SK-N-SH (cell line): ENCODE results near the gene B3GNT3. TPM values are rescaled to one million over a fixed set of nuclear protein-coding genes. Genes with fewer than 3 reads are reported as not detected.

Source experiments
- CTCF ChIA-PET: fragments of 300-600, 350-600 bp; formaldehyde crosslinking; extraction: SDS; loops from one replicate; lab custom pipeline; 2021; lab: Yijun Ruan, JAX
- POLR2A ChIA-PET: fragments of 350-600 bp; sonication (Branson Sonifier 250); formaldehyde crosslinking; extraction: SDS; loops from one replicate; lab custom pipeline; 2020; ENCODE audit warnings: antibody characterized with exemption, inconsistent platforms; lab: Yijun Ruan, JAX
- DNase-seq: peaks from one replicate; pipeline ENCODE4 v3.0.0; 2012
- H2AFZ ChIP-seq: fragments of 200-600 bp; sonication (generic); 2 replicates; pipeline ENCODE4 v1.8.1; 2016; ENCODE audit warnings: antibody characterized with exemption, mild to moderate bottlenecking, low read depth
- H3F3A ChIP-seq: fragments of 200-600 bp; sonication (generic); replicated peaks from 2 replicates; pipeline ENCODE3; 2016; ENCODE audit warnings: antibody characterized with exemption, mild to moderate bottlenecking; ENCODE audit not compliant: insufficient read depth
- H3K27ac ChIP-seq, 2 experiments: fragments of 200-500 bp in 1 of 2; fragments of 200-600 bp in 1 of 2; sonication (Bioruptor generic) in 1 of 2; sonication (generic), shearing (Covaris generic) in 1 of 2; 2 replicates each; pipeline versions ENCODE4 v1.5.1 to v1.6.1; 2014 to 2016; ENCODE audit warnings: low read depth in 2 of 2, inconsistent platforms in 1 of 2, low read length in 1 of 2, mild to moderate bottlenecking in 1 of 2, mixed read lengths in 1 of 2
- H3K27me3 ChIP-seq: fragments of 200-600 bp; sonication (generic), shearing (Covaris generic); 2 replicates; pipeline ENCODE4 v1.6.1; 2016; ENCODE audit warnings: mixed run types; ENCODE audit not compliant: insufficient read depth
- H3K36me3 ChIP-seq, 2 experiments: fragments of 200-500 bp in 1 of 2; fragments of 200-600 bp in 1 of 2; sonication (Bioruptor generic) in 1 of 2; sonication (generic) in 1 of 2; replicated peaks in 1 of 2; 2 replicates each; pipeline versions ENCODE3 to v1.5.1; 2014 to 2016; ENCODE audit warnings: low read length in 1 of 2, mild to moderate bottlenecking in 1 of 2; ENCODE audit not compliant: insufficient read depth in 2 of 2, control insufficient read depth in 1 of 2
- H3K4me1 ChIP-seq, 2 experiments: fragments of 200-500 bp in 1 of 2; fragments of 200-600 bp in 1 of 2; sonication (Bioruptor generic) in 1 of 2; sonication (generic), shearing (Covaris generic) in 1 of 2; 2 replicates each; pipeline versions ENCODE4 v1.5.1 to v1.6.1; 2014 to 2016; ENCODE audit warnings: low read depth in 1 of 2, low read length in 1 of 2, mixed run types in 1 of 2; ENCODE audit not compliant: insufficient read depth in 2 of 2, control insufficient read depth in 1 of 2
- H3K4me2 ChIP-seq: fragments of 200-600 bp; sonication (generic), shearing (Covaris generic); 2 replicates; pipeline ENCODE4 v1.6.1; 2017; ENCODE audit warnings: mixed run types
- H3K4me3 ChIP-seq, 2 experiments: fragments of 200-500 bp in 1 of 2; fragments of 200-600 bp in 1 of 2; sonication (Bioruptor generic) in 1 of 2; sonication (generic), shearing (Covaris generic) in 1 of 2; 2 replicates each; pipeline versions ENCODE4 v1.5.1 to v1.8.1; 2014 to 2016; ENCODE audit warnings: low read depth in 2 of 2, inconsistent platforms in 1 of 2, low read length in 1 of 2, mild to moderate bottlenecking in 1 of 2, mixed read lengths in 1 of 2, moderate library complexity in 1 of 2
- H3K79me2 ChIP-seq: fragments of 200-600 bp; sonication (generic); 2 replicates; pipeline ENCODE4 v1.8.1; 2017; ENCODE audit warnings: mild to moderate bottlenecking; ENCODE audit not compliant: insufficient read depth
- H3K9ac ChIP-seq: fragments of 200-600 bp; sonication (generic); 2 replicates; pipeline ENCODE4 v1.6.1; 2017; ENCODE audit warnings: mixed run types
- H3K9me2 ChIP-seq: fragments of 200-600 bp; sonication (generic); 2 replicates; pipeline ENCODE4 v1.6.1; 2017; ENCODE audit warnings: mixed run types
- H3K9me3 ChIP-seq: fragments of 200-600 bp; sonication (generic); 2 replicates; pipeline ENCODE4 v1.6.1; 2017; ENCODE audit warnings: mixed run types, mild to moderate bottlenecking, moderate library complexity
- H4K20me1 ChIP-seq: fragments of 200-600 bp; sonication (generic); 2 replicates; pipeline ENCODE4 v1.6.1; 2017; ENCODE audit warnings: mild to moderate bottlenecking, mixed run types; ENCODE audit not compliant: insufficient read depth
- CHD2 ChIP-seq: fragments of 150-350 bp; IDR thresholded peaks from 2 replicates; pipeline ENCODE4 v1.6.1; 2018; ENCODE audit warnings: low read length; ENCODE audit not compliant: partially characterized antibody
- ELF1 ChIP-seq: IDR thresholded peaks from 2 replicates; pipeline ENCODE4 v1.4.0; 2012
- FOXJ3 ChIP-seq: sonication (generic); formaldehyde crosslinking; IDR thresholded peaks from 2 replicates; pipeline ENCODE4 v1.5.1; 2020; ENCODE audit warnings: mild to moderate bottlenecking, missing genetic modification reagents
- GABPA ChIP-seq: IDR thresholded peaks from 2 replicates; pipeline ENCODE4 v1.4.0; 2012; ENCODE audit warnings: low read depth, mild to moderate bottlenecking
- GATA2 ChIP-seq: sonication (generic); formaldehyde crosslinking; IDR thresholded peaks from 2 replicates; pipeline ENCODE4 v1.5.0; 2020; ENCODE audit warnings: mild to moderate bottlenecking, missing genetic modification reagents
- MEF2A ChIP-seq: IDR thresholded peaks from 2 replicates; pipeline ENCODE4 v1.4.0; 2012; ENCODE audit warnings: low read depth, borderline replicate concordance
- NFIC ChIP-seq: IDR thresholded peaks from 2 replicates; pipeline ENCODE4 v1.4.0; 2012; ENCODE audit warnings: borderline replicate concordance
- NRF1 ChIP-seq: IDR thresholded peaks from 2 replicates; pipeline ENCODE4 v1.6.1; 2012; ENCODE audit warnings: low read depth, mild to moderate bottlenecking, low read length
- RCOR1 ChIP-seq: fragments of 150-350 bp; IDR thresholded peaks from 2 replicates; pipeline ENCODE4 v1.6.1; 2017; ENCODE audit warnings: antibody characterized with exemption, low read length
- RFX5 ChIP-seq: IDR thresholded peaks from 2 replicates; pipeline ENCODE4 v1.6.1; 2012; ENCODE audit warnings: mild to moderate bottlenecking, improper control_type of control experiment, low read length
- RXRA ChIP-seq: IDR thresholded peaks from 2 replicates; pipeline ENCODE4 v1.4.0; 2012; ENCODE audit warnings: low read depth, mild to moderate bottlenecking, borderline replicate concordance
- SIN3A ChIP-seq: IDR thresholded peaks from 2 replicates; pipeline ENCODE4 v1.6.1; 2012; ENCODE audit warnings: low read depth, mild to moderate bottlenecking, low read length, moderate library complexity, borderline replicate concordance
- SMC3 ChIP-seq: IDR thresholded peaks from 2 replicates; pipeline ENCODE4 v1.6.1; 2012; ENCODE audit warnings: low read depth, low read length, improper control_type of control experiment
- TCF12 ChIP-seq: IDR thresholded peaks from 2 replicates; pipeline ENCODE4 v1.4.0; 2012
- YY1 ChIP-seq: IDR thresholded peaks from 2 replicates; pipeline ENCODE4 v1.4.0; 2012; ENCODE audit warnings: low read depth, mild to moderate bottlenecking
- WGBS: methylation state at CpG from one replicate; pipeline ENCODE4 v1.1.6; 2017; ENCODE audit warnings: low lambda C conversion rate; 5-methylcytosine and 5-hydroxymethylcytosine counted together
- polyA plus RNA-seq, 3 experiments: library from polyadenylated mRNA; depleted of rRNA; stranded (reverse); fragments of >200 nt; gene quantifications; 2 replicates each; pipeline ENCODE4 v1.2.3, GENCODE V29; 2012
- TF ChIP-seq, protein P1 (sequence below): IDR thresholded peaks from 2 replicates; pipeline ENCODE4 v1.4.0; 2012; ENCODE audit warnings: low read depth, borderline replicate concordance
- TF ChIP-seq, protein P2 (sequence below): fragments of 150-350 bp; IDR thresholded peaks from 2 replicates; pipeline ENCODE4 v1.6.1; 2017; ENCODE audit warnings: antibody characterized with exemption, low read length, low read depth, borderline replicate concordance
- TF ChIP-seq, protein P3 (sequence below): IDR thresholded peaks from 2 replicates; pipeline ENCODE4 v1.4.0; 2012; ENCODE audit warnings: low read depth, borderline replicate concordance
- TF ChIP-seq, protein P4 (sequence below): IDR thresholded peaks from 2 replicates; pipeline ENCODE4 v1.6.1; 2012; ENCODE audit warnings: mild to moderate bottlenecking, low read depth, low read length, moderate library complexity

The B3GNT3 gene
- polyA plus RNA-seq, 1 of the 3 experiments (the other 2 are of a cell fraction): not detected

DNA sequence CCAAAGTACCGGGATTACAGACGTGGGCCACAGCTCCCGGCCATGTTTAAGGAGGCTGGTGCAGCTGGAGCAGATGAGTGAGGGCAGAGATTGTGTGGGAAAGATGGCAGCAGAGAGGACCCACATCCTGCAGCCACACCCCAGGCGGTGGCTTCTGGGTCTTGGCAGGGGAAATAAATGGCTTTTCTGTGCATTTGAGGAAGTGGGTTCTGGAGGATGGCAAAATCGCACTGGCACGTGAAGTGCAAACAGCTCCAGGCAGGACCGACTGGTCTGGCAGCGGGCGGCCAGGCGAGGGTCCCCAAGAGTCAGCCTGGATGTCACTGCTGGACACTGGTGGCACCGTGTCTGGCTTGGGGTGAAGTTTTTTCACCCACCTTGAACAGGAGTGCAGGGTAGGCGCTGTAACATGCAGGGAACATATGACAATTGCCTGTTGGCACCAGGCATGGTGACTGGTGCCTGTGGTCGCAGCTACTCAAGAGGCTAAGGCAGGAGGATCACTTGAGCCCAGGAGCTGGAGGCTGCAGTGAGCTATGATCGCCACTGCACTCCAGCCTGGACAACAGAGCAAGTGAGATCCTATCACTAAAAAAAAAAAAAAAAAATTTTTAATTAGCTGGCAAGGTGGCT lies 8.4 kb downstream of the B3GNT3 start:
- H4K20me1 ChIP-seq: no peaks in the 10 kb centered on the region
- POLR2A ChIA-PET: interaction anchor here (0.5 to 1.0 kb wide), 2 partner anchors 10 to 56 kb away, joined by 4 read pairs; no protein-coding TSS in a partner anchor
- CTCF ChIA-PET: interaction anchor here (1.0 to 1.3 kb wide), 4 partner anchors 9 to 99 kb away, joined by 3 read pairs; no protein-coding TSS in a partner anchor

DNA sequence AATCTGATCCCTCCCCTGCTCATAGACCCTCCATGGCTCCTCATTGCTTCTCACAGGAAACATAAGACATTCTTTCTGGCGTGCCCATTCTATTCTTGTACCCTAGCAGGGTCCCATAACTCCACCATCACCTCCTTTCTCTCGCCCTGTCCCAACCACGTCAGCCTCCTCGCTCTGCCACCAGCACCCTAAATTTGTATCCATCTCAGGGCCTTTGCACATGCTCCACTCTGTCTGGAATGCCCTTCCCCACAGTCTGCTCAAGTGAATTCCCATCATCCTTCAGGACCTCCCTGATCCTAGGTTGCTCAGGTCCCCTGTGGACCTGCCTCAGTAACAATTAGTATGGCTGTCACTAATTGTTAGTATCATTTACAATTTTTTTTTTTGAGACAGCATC lies 10.5 kb downstream of the B3GNT3 start:
- H4K20me1 ChIP-seq: no peaks in the 10 kb centered on the region
- ChIA-PET CTCF (interaction anchor here (0.7 to 1.4 kb wide), 2 partner anchors 50 to 57 kb away, joined by 3 read pairs; no protein-coding TSS in a partner anchor), POLR2A (no interaction called here)
- H3K9ac ChIP-seq: no peak overlapping the region
- H3K27me3 ChIP-seq: no peaks in the 10 kb centered on the region; the same call in 1 of the 2 replicates
- H3K27ac ChIP-seq: no peak overlapping the region
- no peaks in the 10 kb centered on the region for H3K9me3 ChIP-seq
- H3K4me1 ChIP-seq: peaks cover 0 to 4% of the 10 kb centered on the region in 2 experiments; a peak in 1 of 4 replicates
- no peak overlapping the region for H3K4me2 ChIP-seq
- TF ChIP-seq ELF1 (no peak), NRF1 (no peak), RCOR1 (no peak), CHD2 (no peak), GATA2 (no peak), MEF2A (no peak), YY1 (no peak), FOXJ3 (no peak), RXRA (no peak), RFX5 (no peak), SMC3 (no peak), NFIC (no peak), GABPA (no peak), SIN3A (no peak), TCF12 (no peak)
- TF ChIP-seq, protein P1, sequence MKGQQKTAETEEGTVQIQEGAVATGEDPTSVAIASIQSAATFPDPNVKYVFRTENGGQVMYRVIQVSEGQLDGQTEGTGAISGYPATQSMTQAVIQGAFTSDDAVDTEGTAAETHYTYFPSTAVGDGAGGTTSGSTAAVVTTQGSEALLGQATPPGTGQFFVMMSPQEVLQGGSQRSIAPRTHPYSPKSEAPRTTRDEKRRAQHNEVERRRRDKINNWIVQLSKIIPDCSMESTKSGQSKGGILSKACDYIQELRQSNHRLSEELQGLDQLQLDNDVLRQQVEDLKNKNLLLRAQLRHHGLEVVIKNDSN: no peak
- TF ChIP-seq, protein P2, sequence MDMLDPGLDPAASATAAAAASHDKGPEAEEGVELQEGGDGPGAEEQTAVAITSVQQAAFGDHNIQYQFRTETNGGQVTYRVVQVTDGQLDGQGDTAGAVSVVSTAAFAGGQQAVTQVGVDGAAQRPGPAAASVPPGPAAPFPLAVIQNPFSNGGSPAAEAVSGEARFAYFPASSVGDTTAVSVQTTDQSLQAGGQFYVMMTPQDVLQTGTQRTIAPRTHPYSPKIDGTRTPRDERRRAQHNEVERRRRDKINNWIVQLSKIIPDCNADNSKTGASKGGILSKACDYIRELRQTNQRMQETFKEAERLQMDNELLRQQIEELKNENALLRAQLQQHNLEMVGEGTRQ: no peak
- TF ChIP-seq, protein P3, sequence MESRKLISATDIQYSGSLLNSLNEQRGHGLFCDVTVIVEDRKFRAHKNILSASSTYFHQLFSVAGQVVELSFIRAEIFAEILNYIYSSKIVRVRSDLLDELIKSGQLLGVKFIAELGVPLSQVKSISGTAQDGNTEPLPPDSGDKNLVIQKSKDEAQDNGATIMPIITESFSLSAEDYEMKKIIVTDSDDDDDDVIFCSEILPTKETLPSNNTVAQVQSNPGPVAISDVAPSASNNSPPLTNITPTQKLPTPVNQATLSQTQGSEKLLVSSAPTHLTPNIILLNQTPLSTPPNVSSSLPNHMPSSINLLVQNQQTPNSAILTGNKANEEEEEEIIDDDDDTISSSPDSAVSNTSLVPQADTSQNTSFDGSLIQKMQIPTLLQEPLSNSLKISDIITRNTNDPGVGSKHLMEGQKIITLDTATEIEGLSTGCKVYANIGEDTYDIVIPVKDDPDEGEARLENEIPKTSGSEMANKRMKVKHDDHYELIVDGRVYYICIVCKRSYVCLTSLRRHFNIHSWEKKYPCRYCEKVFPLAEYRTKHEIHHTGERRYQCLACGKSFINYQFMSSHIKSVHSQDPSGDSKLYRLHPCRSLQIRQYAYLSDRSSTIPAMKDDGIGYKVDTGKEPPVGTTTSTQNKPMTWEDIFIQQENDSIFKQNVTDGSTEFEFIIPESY: no peak
- TF ChIP-seq, protein P4, sequence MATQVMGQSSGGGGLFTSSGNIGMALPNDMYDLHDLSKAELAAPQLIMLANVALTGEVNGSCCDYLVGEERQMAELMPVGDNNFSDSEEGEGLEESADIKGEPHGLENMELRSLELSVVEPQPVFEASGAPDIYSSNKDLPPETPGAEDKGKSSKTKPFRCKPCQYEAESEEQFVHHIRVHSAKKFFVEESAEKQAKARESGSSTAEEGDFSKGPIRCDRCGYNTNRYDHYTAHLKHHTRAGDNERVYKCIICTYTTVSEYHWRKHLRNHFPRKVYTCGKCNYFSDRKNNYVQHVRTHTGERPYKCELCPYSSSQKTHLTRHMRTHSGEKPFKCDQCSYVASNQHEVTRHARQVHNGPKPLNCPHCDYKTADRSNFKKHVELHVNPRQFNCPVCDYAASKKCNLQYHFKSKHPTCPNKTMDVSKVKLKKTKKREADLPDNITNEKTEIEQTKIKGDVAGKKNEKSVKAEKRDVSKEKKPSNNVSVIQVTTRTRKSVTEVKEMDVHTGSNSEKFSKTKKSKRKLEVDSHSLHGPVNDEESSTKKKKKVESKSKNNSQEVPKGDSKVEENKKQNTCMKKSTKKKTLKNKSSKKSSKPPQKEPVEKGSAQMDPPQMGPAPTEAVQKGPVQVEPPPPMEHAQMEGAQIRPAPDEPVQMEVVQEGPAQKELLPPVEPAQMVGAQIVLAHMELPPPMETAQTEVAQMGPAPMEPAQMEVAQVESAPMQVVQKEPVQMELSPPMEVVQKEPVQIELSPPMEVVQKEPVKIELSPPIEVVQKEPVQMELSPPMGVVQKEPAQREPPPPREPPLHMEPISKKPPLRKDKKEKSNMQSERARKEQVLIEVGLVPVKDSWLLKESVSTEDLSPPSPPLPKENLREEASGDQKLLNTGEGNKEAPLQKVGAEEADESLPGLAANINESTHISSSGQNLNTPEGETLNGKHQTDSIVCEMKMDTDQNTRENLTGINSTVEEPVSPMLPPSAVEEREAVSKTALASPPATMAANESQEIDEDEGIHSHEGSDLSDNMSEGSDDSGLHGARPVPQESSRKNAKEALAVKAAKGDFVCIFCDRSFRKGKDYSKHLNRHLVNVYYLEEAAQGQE: no peak
- H3F3A ChIP-seq: no peaks in the 10 kb centered on the region
- no peak overlapping the region for H2AFZ ChIP-seq
- H3K4me3 ChIP-seq: no peak overlapping the region
- 63% methylated on average over 4 of the region's 4 CpGs for WGBS
- no peaks in the 10 kb centered on the region for H3K36me3 ChIP-seq
- no peaks in the 10 kb centered on the region for H3K9me2 ChIP-seq
- DNase-seq: no peak
- no peaks in the 10 kb centered on the region for H3K79me2 ChIP-seq

More for the DNA sequence above, 8.4 kb downstream of the B3GNT3 start:
- Histone ChIP-seq H3K4me1 (peaks cover 0 to 4% of the 10 kb centered on the region in 2 experiments; a peak in 1 of 4 replicates), H3K27ac (no peak overlapping the region), H3F3A (no peaks in the 10 kb centered on the region), H3K36me3 (no peaks in the 10 kb centered on the region), H3K79me2 (no peaks in the 10 kb centered on the region), H3K4me3 (no peak overlapping the region), H3K9me2 (no peaks in the 10 kb centered on the region), H3K4me2 (no peak overlapping the region), H3K9ac (no peak overlapping the region), H3K27me3 (no peaks in the 10 kb centered on the region; the same call in 1 of the 2 replicates), H2AFZ (no peak overlapping the region), H3K9me3 (no peaks in the 10 kb centered on the region)
- DNase-seq: no peak
- TF ChIP-seq SMC3 (no peak), GATA2 (no peak)
- 59% methylated on average over 14 of the region's 14 CpGs for WGBS
